Islet of Langerhans (tissue), 1 donor: Measurements from ENCODE around the gene KNG1.
"Not testable (repeated sequence)": the region's sequence is repeated elsewhere in the genome, so short reads cannot be mapped to it uniquely, and the experiment has no call there.

Experiments
- FAIRE-seq: peaks from one replicate; lab custom pipeline; 2011; peaks lifted over from hg19 to GRCh38; lab: Jason Lieb, UNC

The KNG1 gene

GRCh38 chr3:186717039-186717457 is at the start of gene KNG1:
Gene KNG1, plus strand, starts transcription at chr3:186717359. Its CDS starts 184 bp downstream, at chr3:186717543.
- no peak for FAIRE-seq

- no peak for FAIRE-seq
Measured at GRCh38 chr3:186668426-186668825, 48.7 kb upstream of the KNG1 start.

GRCh38 chr3:186669378-186670084 is 47.6 kb upstream of the KNG1 start:
- FAIRE-seq: no peak

GRCh38 chr3:186670155-186670554 is 47.0 kb upstream of the KNG1 start:
- no peak for FAIRE-seq

GRCh38 chr3:186671051-186671450 is 46.1 kb upstream of the KNG1 start:
- no peak for FAIRE-seq

GRCh38 chr3:186678604-186679003 is 38.6 kb upstream of the KNG1 start:
- FAIRE-seq: no peak

GRCh38 chr3:186679151-186679550 is 38.0 kb upstream of the KNG1 start:
- no peak for FAIRE-seq

GRCh38 chr3:186680869-186681268 is 36.3 kb upstream of the KNG1 start:
- no peak for FAIRE-seq

- no peak for FAIRE-seq
Measured at GRCh38 chr3:186682812-186683211, 34.3 kb upstream of the KNG1 start.

- FAIRE-seq: no peak
Measured at GRCh38 chr3:186683979-186684378, 33.2 kb upstream of the KNG1 start.

- FAIRE-seq: not testable (repeated sequence)
Measured at GRCh38 chr3:186686475-186686874, 30.7 kb upstream of the KNG1 start.

- FAIRE-seq: no peak
Measured at GRCh38 chr3:186687120-186687651, 30.0 kb upstream of the KNG1 start.

GRCh38 chr3:186690304-186690703 is 26.9 kb upstream of the KNG1 start:
- not testable (repeated sequence) for FAIRE-seq

GRCh38 chr3:186691676-186692075 is 25.5 kb upstream of the KNG1 start:
- FAIRE-seq: no peak

- no peak for FAIRE-seq
Measured at GRCh38 chr3:186693843-186694242, 23.3 kb upstream of the KNG1 start.

- FAIRE-seq: no peak
Measured at GRCh38 chr3:186694288-186695032, 22.7 kb upstream of the KNG1 start.

- no peak for FAIRE-seq
Measured at GRCh38 chr3:186696522-186696921, 20.6 kb upstream of the KNG1 start.

GRCh38 chr3:186697510-186697909 is 19.6 kb upstream of the KNG1 start:
- no peak for FAIRE-seq

- no peak for FAIRE-seq
Measured at GRCh38 chr3:186700267-186700666, 16.9 kb upstream of the KNG1 start.

GRCh38 chr3:186702451-186702850 is 14.7 kb upstream of the KNG1 start:
- FAIRE-seq: not testable (repeated sequence)

- FAIRE-seq: no peak
Measured at GRCh38 chr3:186705882-186706780, 11.0 kb upstream of the KNG1 start.

GRCh38 chr3:186708983-186709679 is 8.0 kb upstream of the KNG1 start:
- no peak for FAIRE-seq
